ENCODE data around the gene FBXW2. TPM values are rescaled to one million over a fixed set of nuclear protein-coding genes. Genes with fewer than 3 reads are reported as not detected.

FBXW2 gene
- total and polyA plus RNA-seq, 2 experiments from 2014 or later, result 23.7 to 45.5 TPM

DNA sequence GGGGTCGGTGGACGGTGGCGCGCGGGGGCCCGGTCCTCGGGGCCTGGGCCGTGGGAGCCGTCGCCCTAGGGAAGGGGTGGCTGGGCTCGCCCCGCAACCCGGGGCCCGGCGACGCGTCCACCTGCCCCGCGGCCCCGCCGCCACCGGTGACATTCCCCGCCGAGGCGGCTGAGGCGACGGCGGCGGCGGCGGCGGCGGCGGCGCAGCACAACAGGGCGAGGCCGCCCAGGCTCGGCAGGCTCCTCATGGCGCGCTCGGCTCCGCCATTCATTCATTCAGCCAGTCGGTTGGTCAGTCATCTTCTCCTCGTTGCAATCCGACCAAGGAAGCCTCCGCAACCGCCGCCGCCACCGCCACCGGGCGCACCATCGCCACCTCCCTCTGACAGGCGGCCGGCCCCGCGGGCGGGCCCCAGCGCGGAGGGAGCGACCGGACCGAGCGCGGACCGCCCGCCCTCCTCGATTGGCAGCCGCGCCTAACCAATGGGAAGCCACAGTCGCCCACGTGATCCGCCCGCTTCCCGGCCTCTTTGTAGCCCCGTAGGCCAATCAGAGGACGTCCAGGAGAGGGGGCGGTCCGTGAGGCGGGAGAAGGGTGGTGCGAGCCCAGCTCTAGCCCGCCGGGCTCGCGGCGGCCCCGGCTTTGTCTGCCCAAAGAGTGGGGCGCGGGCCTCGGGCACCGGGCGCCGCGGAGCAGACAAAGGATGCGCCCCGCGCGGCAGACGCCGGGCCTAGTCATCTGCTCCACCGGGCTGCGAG is 78.9 kb downstream of the FBXW2 start, which contains the start of gene MEGF9:
MEGF9 (minus strand) TSS at position 383 of the 758 bp plus-strand sequence; CDS start at position 271, 112 bp downstream.
- peak within 1 kb of the TSS; percentile 81 for H3K4me3 ChIP-seq
- peak within 1 kb of the TSS; percentile 94 for H2AFZ ChIP-seq
- H3F3A ChIP-seq (ENCODE audit: insufficient read depth), result peaks cover 21% of the 10 kb centered on the region
- no peaks in the 10 kb centered on the region for H4K20me1 ChIP-seq (ENCODE audit: insufficient read depth)
- no peaks in the 10 kb centered on the region for H3K27me3 ChIP-seq (replicated peaks; ENCODE audit: insufficient read depth)
- peak within 1 kb of the TSS; percentile 78 for H3K9ac ChIP-seq
- no peaks in the 10 kb centered on the region for H3K36me3 ChIP-seq (ENCODE audit: low read depth)
- no peaks in the 10 kb centered on the region for H3K79me2 ChIP-seq (ENCODE audit: insufficient read depth)
- peak; percentile 99 for DNase-seq
- WGBS, 2 experiments (ENCODE audit: low coverage in 1 of 2, low lambda C conversion rate in 2 of 2, missing lambda C conversion rate in 2 of 2), result 1% methylated on average over 58 to 82 of the region's 102 CpGs
- in situ Hi-C loops (cut with MboI), result no loop called here
- TF ChIP-seq EZH2 (IDR thresholded peaks at IDR 0.05; ENCODE audit: insufficient read depth, poor library complexity, severe bottlenecking) (no peak), EZH2phosphoT487 (IDR thresholded peaks at IDR 0.05; ENCODE audit: insufficient read depth, low read depth) (no peak)
- peak within 1 kb of the TSS; percentile 74 for H3K4me2 ChIP-seq (ENCODE audit: unreplicated experiment)
- peaks cover 14% of the 10 kb centered on the region for H3K4me1 ChIP-seq (ENCODE audit: insufficient read depth)
- no peaks in the 10 kb centered on the region for H3K9me2 ChIP-seq (ENCODE audit: insufficient read depth)
- H3K9me3 ChIP-seq (ENCODE audit: low read depth), result no peaks in the 10 kb centered on the region
- H3K27ac ChIP-seq, result peak within 1 kb of the TSS; percentile 50

- Histone ChIP-seq H3K27ac (no peak overlapping the region), H3K79me2 (ENCODE audit: insufficient read depth) (no peaks in the 10 kb centered on the region)
- in situ Hi-C loops (cut with MboI), result no loop called here
These were observed 79.7 kb downstream of the FBXW2 start for GRCh38 chr9:120713257-120714087.

GRCh38 chr9:120712539-120713031 is 80.6 kb downstream of the FBXW2 start:
- no peak for DNase-seq
- H3K79me2 ChIP-seq (ENCODE audit: insufficient read depth), result no peaks in the 10 kb centered on the region
- in situ Hi-C loops (cut with MboI), result no loop called here
- H3K9ac ChIP-seq, result no peak overlapping the region; the same call in 1 of the 2 replicates
- H3K4me2 ChIP-seq (ENCODE audit: unreplicated experiment), result peak overlapping the region; percentile 74
- H3K27ac ChIP-seq, result no peak overlapping the region
- peaks cover 18% of the 10 kb centered on the region for H3K4me1 ChIP-seq (ENCODE audit: insufficient read depth)
- H3F3A ChIP-seq (ENCODE audit: insufficient read depth), result peaks cover 21% of the 10 kb centered on the region
- no peaks in the 10 kb centered on the region for H3K9me2 ChIP-seq (ENCODE audit: insufficient read depth)
- TF ChIP-seq EZH2phosphoT487 (IDR thresholded peaks at IDR 0.05; ENCODE audit: insufficient read depth, low read depth) (no peak), EZH2 (IDR thresholded peaks at IDR 0.05; ENCODE audit: insufficient read depth, poor library complexity, severe bottlenecking) (no peak)
- H2AFZ ChIP-seq, result peak overlapping the region; percentile 94; the same call in 1 of the 2 replicates
- H3K9me3 ChIP-seq (ENCODE audit: low read depth), result no peaks in the 10 kb centered on the region
- H3K4me3 ChIP-seq, result peak overlapping the region; percentile 81
- no peaks in the 10 kb centered on the region for H3K36me3 ChIP-seq (ENCODE audit: low read depth)
- no peaks in the 10 kb centered on the region for H3K27me3 ChIP-seq (replicated peaks; ENCODE audit: insufficient read depth)
- no peaks in the 10 kb centered on the region for H4K20me1 ChIP-seq (ENCODE audit: insufficient read depth)
- WGBS, 2 experiments (ENCODE audit: low coverage in 1 of 2, low lambda C conversion rate in 2 of 2, missing lambda C conversion rate in 2 of 2), result 46 to 48% methylated on average over 4 of the region's 4 CpGs

More at GRCh38 chr9:120713257-120714087, 79.7 kb downstream of the FBXW2 start:
- H3F3A ChIP-seq (ENCODE audit: insufficient read depth), result peaks cover 21% of the 10 kb centered on the region
- no peaks in the 10 kb centered on the region for H4K20me1 ChIP-seq (ENCODE audit: insufficient read depth)
- no peaks in the 10 kb centered on the region for H3K9me2 ChIP-seq (ENCODE audit: insufficient read depth)
- TF ChIP-seq EZH2phosphoT487 (IDR thresholded peaks at IDR 0.05; ENCODE audit: insufficient read depth, low read depth) (no peak), EZH2 (IDR thresholded peaks at IDR 0.05; ENCODE audit: insufficient read depth, poor library complexity, severe bottlenecking) (no peak)
- 1% methylated on average over 34 to 50 of the region's 50 CpGs for WGBS, 2 experiments (ENCODE audit: low coverage in 1 of 2, low lambda C conversion rate in 2 of 2, missing lambda C conversion rate in 2 of 2)
- H3K27me3 ChIP-seq (replicated peaks; ENCODE audit: insufficient read depth), result no peaks in the 10 kb centered on the region
- DNase-seq, result peak; percentile 45
- H3K4me1 ChIP-seq (ENCODE audit: insufficient read depth), result peaks cover 18% of the 10 kb centered on the region
- peak overlapping the region; percentile 94 for H2AFZ ChIP-seq
- peak overlapping the region; percentile 81 for H3K4me3 ChIP-seq
- peak overlapping the region; percentile 74 for H3K4me2 ChIP-seq (ENCODE audit: unreplicated experiment)
- H3K9ac ChIP-seq, result peak overlapping the region; percentile 78
- H3K9me3 ChIP-seq (ENCODE audit: low read depth), result no peaks in the 10 kb centered on the region
- H3K36me3 ChIP-seq (ENCODE audit: low read depth), result no peaks in the 10 kb centered on the region

Measured in GM23248 (cell line).